Subcutaneous adipose tissue (tissue), 4 donors: ENCODE results near the gene RTKN2. TPM values are rescaled to one million over a fixed set of nuclear protein-coding genes. Genes with fewer than 3 reads are reported as not detected.

ENCODE experiments used
- CTCF ChIP-seq: fragments of 450-650 bp; IDR thresholded peaks from one replicate; pipeline ENCODE4 v1.5.1; 2016; ENCODE audit warnings: low read depth, mild to moderate bottlenecking, control low read depth, antibody characterized with exemption, moderate library complexity
- total RNA-seq, 4 donors: library from RNA; depleted of rRNA; stranded (reverse); fragments of >200 nt; gene quantifications; one replicate each; pipeline ENCODE4 v1.1.0, GENCODE V29; 2016

RTKN2 gene
- total RNA-seq, 4 donors from 2014 or later = 0.44 to 1.5 (median 0.71) TPM

- TF ChIP-seq CTCF = no peak
Observed at GRCh38 chr10:62182171-62182570, 86.5 kb downstream of the RTKN2 start.

- TF ChIP-seq CTCF = no peak
Observed at GRCh38 chr10:62180677-62181076, 88.0 kb downstream of the RTKN2 start.

- TF ChIP-seq CTCF = no peak
Observed at GRCh38 chr10:62178568-62178967, 90.1 kb downstream of the RTKN2 start.

GRCh38 chr10:62177111-62177510 lies 91.5 kb downstream of the RTKN2 start:
- TF ChIP-seq CTCF = no peak

- TF ChIP-seq CTCF = no peak
Observed at GRCh38 chr10:62175251-62175650, 93.4 kb downstream of the RTKN2 start.

GRCh38 chr10:62172465-62172864 lies 96.2 kb downstream of the RTKN2 start:
- no peak for TF ChIP-seq CTCF

GRCh38 chr10:62171791-62172190 lies 96.9 kb downstream of the RTKN2 start:
- TF ChIP-seq CTCF = no peak
